ENCODE measurements around the gene FKTN. TPM values are rescaled to one million over a fixed set of nuclear protein-coding genes. Genes with fewer than 3 reads are reported as not detected.

The FKTN gene
- total RNA-seq, 3 donors from 2014 or later (not counting 1 experiment from before 2014, with no cell fraction given), result 13.0 to 16.1 (median 13.1) TPM

DNA sequence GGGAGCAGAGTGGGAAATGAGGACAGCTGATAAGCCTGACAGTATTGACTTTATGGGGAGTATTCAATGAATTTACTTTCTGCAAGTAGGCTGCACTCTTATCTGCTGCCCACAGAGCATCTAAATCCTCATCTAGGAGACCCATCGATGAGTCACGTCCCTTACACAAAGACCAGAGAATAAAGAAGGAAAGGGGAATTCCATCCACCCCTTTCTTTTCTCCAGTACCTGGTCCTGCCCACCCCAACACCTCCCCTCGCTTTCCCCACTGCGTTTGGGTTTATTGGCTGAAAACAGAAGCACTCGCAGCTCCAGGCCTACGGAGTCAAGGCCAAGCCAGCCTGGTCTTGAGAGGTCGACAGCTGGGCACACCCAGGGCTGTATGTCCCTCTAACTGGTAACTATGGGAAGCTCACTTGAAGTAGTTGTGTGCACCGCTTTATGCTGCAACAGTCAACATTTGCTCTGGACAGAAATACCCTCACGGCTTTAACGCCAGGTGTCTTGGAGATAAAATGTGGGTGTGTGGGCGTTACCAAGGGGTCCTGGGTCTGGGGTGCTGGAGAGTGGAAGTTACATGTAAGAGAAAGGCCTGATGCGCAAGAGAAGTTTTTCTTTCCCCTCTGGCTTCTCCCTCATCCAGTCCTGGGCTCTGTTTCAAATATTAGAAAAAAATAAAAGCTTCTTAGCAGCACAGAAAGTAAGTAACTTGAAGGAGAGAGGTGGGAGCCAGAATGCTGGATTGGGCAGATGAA lies 89.8 kb downstream of the FKTN start:
- intact Hi-C loops (cut with micrococcal nuclease), result no loop called here
- Mint-ChIP-seq H3K36me3 (no peaks in the 10 kb centered on the region), H3K4me1 (no peaks in the 10 kb centered on the region), H3K27ac (no peak overlapping the region), H3K4me3 (no peak overlapping the region), H3K9me3 (no peaks in the 10 kb centered on the region), H3K27me3 (ENCODE audit: low read depth in 2 of 2) (no peaks in the 10 kb centered on the region)
- no peaks in the 10 kb centered on the region for H3K36me3 ChIP-seq (ENCODE audit: control insufficient read depth, insufficient read depth, low read length)
- DNase-seq (no peak), ATAC-seq (no peak)
- WGBS (ENCODE audit: insufficient coverage), result 91% methylated on average over 11 of the region's 12 CpGs
- H3K27me3 ChIP-seq (ENCODE audit: control insufficient read depth, insufficient read depth, low read length), result no peaks in the 10 kb centered on the region
- no peak for TF ChIP-seq CTCF (IDR thresholded peaks at IDR 0.05)
- no peak overlapping the region for H3K27ac ChIP-seq (ENCODE audit: low read length)
- no peaks in the 10 kb centered on the region for H3K9me3 ChIP-seq (ENCODE audit: control insufficient read depth, insufficient read depth, low read length)
- no peak overlapping the region for H3K4me3 ChIP-seq (ENCODE audit: low read length)
- no peaks in the 10 kb centered on the region for H3K4me1 ChIP-seq (ENCODE audit: control insufficient read depth, insufficient read depth, low read length)

DNA sequence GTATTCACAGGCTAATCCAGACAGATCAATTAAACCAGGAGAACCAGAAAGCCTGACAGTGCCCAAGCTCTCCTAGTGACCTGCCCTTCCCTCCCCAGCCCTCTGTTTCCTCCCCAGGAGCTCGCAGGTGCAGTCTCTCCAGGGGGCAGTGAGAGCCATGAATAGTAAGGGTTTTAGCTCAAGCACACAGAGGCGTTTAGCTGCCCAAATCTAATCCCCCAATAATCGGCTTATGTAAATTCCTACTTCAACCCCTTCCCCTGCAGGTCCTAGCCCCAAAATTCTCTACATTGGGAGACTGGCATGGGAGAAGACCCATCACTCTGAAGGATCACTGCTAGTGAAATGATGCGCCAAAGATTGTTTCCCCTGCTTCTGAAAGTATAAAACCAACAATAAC lies 93.9 kb downstream of the FKTN start:
- ATAC-seq (no peak), DNase-seq (no peak)
- no peak overlapping the region for H3K27ac Mint-ChIP-seq
- peaks cover 16 to 22% of the 10 kb centered on the region in 2 donors for H3K27me3 Mint-ChIP-seq (ENCODE audit: low read depth in 2 of 2)
- H3K4me3 ChIP-seq (ENCODE audit: low read length), result no peak overlapping the region
- 79% methylated on average over 4 of the region's 4 CpGs for WGBS (ENCODE audit: insufficient coverage)
- no peak for TF ChIP-seq CTCF (IDR thresholded peaks at IDR 0.05)
- no peak overlapping the region for H3K4me3 Mint-ChIP-seq
- peaks cover 6% of the 10 kb centered on the region in 2 donors for H3K4me1 Mint-ChIP-seq
- H3K9me3 Mint-ChIP-seq, result no peaks in the 10 kb centered on the region
- no peak overlapping the region for H3K27ac ChIP-seq (ENCODE audit: low read length)
- no peaks in the 10 kb centered on the region for H3K36me3 Mint-ChIP-seq
- no peaks in the 10 kb centered on the region for H3K36me3 ChIP-seq (ENCODE audit: control insufficient read depth, insufficient read depth, low read length)
- H3K27me3 ChIP-seq (ENCODE audit: control insufficient read depth, insufficient read depth, low read length), result peaks cover 5% of the 10 kb centered on the region
- intact Hi-C loops (cut with micrococcal nuclease), result no loop called here
- H3K9me3 ChIP-seq (ENCODE audit: control insufficient read depth, insufficient read depth, low read length), result no peaks in the 10 kb centered on the region
- peaks cover 10% of the 10 kb centered on the region for H3K4me1 ChIP-seq (ENCODE audit: control insufficient read depth, insufficient read depth, low read length)

- peak in 1 of 3 donors; percentile 60 for ATAC-seq
These were observed 98.4 kb downstream of the FKTN start for GRCh38 chr9:105656131-105656921.

More at GRCh38 chr9:105656131-105656921, 98.4 kb downstream of the FKTN start:
- Mint-ChIP-seq H3K4me3 (peak overlapping the region; percentile 75), H3K27me3 (ENCODE audit: low read depth in 2 of 2) (peaks cover 37 to 50% of the 10 kb centered on the region in 2 donors), H3K36me3 (no peaks in the 10 kb centered on the region), H3K4me1 (peaks cover 9% of the 10 kb centered on the region in 2 donors), H3K9me3 (no peaks in the 10 kb centered on the region), H3K27ac (no peak overlapping the region)
- Histone ChIP-seq H3K9me3 (ENCODE audit: control insufficient read depth, insufficient read depth, low read length) (no peaks in the 10 kb centered on the region), H3K27ac (ENCODE audit: low read length) (no peak overlapping the region), H3K4me1 (ENCODE audit: control insufficient read depth, insufficient read depth, low read length) (peaks cover 14% of the 10 kb centered on the region), H3K27me3 (ENCODE audit: control insufficient read depth, insufficient read depth, low read length) (peaks cover 13% of the 10 kb centered on the region), H3K36me3 (ENCODE audit: control insufficient read depth, insufficient read depth, low read length) (no peaks in the 10 kb centered on the region), H3K4me3 (ENCODE audit: low read length) (peak overlapping the region; percentile 31)
- intact Hi-C loops (cut with micrococcal nuclease), result no loop called here
- WGBS (ENCODE audit: insufficient coverage), result 1% methylated on average over 75 of the region's 75 CpGs
- TF ChIP-seq CTCF (IDR thresholded peaks at IDR 0.05), result no peak
- peak in 1 of 2 donors; percentile 7 for DNase-seq
